Coronary artery (tissue), 2 donors: Measurements from ENCODE around the gene PHF5A.
"Not testable (repeated sequence)": the region's sequence is repeated elsewhere in the genome, so short reads cannot be mapped to it uniquely, and the experiment has no call there.

ENCODE experiments used
- DNase-seq: peaks from one replicate; pipeline ENCODE4 v3.0.0-alpha.2; 2017; ENCODE audit warnings: low spot score
- H3K27ac ChIP-seq, 2 donors: fragments of 200-600 bp; sonication (generic); one replicate each; pipeline ENCODE4 v1.5.1; 2016 to 2019
- H3K4me3 ChIP-seq: fragments of 200-600 bp; sonication (generic); 2 replicates; pipeline ENCODE4 v1.5.1; 2016; ENCODE audit warnings: mild to moderate bottlenecking, moderate library complexity
- TF ChIP-seq, protein P1 (sequence below): fragments of 200-600 bp; sonication (generic); IDR thresholded peaks from one replicate; pipeline ENCODE4 v1.5.1; 2019; ENCODE audit warnings: antibody characterized with exemption

The PHF5A gene

GRCh38 chr22:41469218-41469851 is 843 bp upstream of the PHF5A start:
- no peak for DNase-seq
- H3K4me3 ChIP-seq = peak overlapping the region; percentile 85
- TF ChIP-seq, protein P1, sequence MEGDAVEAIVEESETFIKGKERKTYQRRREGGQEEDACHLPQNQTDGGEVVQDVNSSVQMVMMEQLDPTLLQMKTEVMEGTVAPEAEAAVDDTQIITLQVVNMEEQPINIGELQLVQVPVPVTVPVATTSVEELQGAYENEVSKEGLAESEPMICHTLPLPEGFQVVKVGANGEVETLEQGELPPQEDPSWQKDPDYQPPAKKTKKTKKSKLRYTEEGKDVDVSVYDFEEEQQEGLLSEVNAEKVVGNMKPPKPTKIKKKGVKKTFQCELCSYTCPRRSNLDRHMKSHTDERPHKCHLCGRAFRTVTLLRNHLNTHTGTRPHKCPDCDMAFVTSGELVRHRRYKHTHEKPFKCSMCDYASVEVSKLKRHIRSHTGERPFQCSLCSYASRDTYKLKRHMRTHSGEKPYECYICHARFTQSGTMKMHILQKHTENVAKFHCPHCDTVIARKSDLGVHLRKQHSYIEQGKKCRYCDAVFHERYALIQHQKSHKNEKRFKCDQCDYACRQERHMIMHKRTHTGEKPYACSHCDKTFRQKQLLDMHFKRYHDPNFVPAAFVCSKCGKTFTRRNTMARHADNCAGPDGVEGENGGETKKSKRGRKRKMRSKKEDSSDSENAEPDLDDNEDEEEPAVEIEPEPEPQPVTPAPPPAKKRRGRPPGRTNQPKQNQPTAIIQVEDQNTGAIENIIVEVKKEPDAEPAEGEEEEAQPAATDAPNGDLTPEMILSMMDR = no peak
- H3K27ac ChIP-seq = peak overlapping the region; percentile 92 to 93

- TF ChIP-seq, protein P1 = no peak
- Histone ChIP-seq H3K27ac (no peak overlapping the region), H3K4me3 (no peak overlapping the region)
- DNase-seq = no peak
Measured at GRCh38 chr22:41461901-41462300, 6.6 kb downstream of the PHF5A start.

DNA sequence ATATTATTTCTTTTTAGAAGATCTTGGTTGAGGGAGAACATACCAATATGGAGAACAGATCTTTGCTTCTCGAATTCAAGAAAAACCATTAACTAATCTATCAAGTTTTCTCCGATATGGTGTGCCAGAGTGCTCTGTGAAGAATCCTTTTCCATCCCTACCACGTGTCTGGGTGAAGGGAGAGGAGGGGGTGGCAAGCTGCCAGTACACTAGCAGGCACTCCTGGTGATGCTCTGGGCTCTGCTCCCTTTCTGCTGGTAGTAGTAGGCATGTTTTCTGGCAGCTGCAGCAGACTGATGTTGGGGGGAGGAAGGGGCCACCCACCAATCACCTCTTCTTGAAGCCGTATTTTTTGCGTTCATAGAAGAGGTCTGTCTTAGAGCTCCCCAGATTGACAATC is 8.4 kb downstream of the PHF5A start:
- not testable (repeated sequence) for DNase-seq, H3K4me3 ChIP-seq, H3K27ac ChIP-seq

DNA sequence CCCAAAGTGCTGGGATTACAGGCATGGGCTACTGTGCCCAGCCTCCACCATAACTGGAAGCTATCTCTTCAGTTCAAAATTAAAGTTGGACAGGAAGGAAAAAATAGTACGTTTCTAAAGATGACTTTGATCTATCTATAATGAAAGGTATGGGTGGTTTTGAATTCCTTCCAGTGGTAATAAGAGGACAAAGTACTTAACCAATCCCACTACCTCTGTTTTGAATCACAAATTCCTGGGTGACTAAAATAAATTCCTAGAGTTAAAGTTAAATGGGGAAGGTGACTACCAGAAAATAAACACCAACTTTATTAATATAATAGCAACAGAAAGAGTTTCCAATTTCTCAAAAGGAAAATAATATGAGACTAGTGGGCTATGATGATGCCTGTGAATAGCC is 9.1 kb downstream of the PHF5A start:
- Histone ChIP-seq H3K27ac (no peak overlapping the region), H3K4me3 (no peak overlapping the region)
- DNase-seq = no peak
- TF ChIP-seq, protein P1 = no peak

GRCh38 chr22:41458161-41458728 is 10.2 kb downstream of the PHF5A start:
- TF ChIP-seq, protein P1 = no peak
- no peak overlapping the region for H3K4me3 ChIP-seq
- no peak for DNase-seq
- no peak overlapping the region for H3K27ac ChIP-seq

DNA sequence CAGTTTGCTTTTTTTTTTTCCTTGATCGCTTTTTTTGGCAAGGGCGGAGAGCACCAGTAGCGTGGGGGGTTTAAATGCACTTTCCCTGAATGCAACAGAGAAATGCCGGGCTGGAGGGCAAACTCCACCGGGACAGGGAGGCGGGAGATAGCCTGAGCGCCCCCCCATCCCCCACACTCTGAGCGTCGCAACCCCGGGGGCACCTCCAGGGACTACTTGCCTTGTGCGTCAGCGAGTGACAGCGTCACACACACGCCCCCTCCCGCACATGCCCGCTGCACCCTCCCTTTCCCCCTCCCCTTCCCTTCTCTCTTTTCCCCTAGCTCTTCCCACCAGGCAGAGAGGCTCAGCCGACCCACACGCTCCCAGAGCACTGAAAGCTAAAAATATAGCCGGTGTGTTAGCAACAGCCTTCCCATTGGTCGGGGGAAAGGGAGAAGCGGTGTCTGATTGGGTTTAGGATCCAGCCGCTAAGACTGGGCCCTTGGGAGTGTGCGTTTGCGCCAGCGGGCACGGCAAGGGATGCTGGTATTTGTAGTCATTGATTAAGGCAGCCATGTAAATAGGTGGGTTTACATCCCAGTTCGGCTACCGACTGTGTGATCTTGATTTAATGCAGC is 20.2 kb downstream of the PHF5A start:
- H3K4me3 ChIP-seq = peak overlapping the region; percentile 93
- peak overlapping the region; percentile 93 to 98 for H3K27ac ChIP-seq
- peak; percentile 98 for DNase-seq
- TF ChIP-seq, protein P1 = no peak

DNA sequence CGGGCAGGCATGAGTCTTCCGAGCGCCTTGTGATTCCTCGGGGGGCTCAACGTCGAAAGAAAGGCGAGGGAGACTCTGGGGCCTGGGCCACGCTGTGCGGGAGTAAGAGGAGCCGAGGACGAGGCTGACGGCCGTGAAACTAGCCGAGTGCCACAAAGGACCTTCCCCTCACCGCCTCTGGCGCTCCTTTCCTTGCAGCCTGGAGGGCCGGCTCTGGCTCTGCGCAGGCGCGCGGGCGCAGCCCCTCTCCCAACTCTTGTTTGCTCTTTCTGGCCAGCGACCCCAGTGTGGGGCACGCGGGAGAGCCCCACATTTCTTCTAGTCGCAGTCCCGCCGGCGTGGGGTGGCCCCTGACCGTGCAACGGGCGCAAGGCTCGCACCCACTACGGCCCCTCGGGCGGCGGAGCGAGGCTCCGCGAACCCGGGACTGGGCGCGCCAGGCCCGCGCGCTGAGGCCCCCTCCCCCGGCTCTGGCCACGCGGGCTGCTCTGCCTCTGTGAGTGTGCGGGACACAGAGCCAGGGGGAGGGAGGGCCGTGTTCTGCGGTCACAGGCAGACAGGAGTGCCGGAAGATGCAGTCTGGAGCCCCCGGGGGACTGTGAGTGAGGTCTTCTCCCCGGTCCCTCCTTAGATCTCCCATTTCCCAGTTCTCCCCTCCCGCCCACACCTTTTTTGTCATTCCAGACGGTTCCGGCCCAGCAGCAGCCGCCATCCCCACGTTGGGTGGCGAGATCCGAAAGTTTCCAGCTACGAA is 20.9 kb downstream of the PHF5A start:
- peak; percentile 88 for DNase-seq
- peak overlapping the region; percentile 93 to 98 for H3K27ac ChIP-seq
- H3K4me3 ChIP-seq = peak overlapping the region; percentile 93
- TF ChIP-seq, protein P1 = no peak
